ENCODE data around the gene BRICD5.
"Not testable (repeated sequence)": the region's sequence is repeated elsewhere in the genome, so short reads cannot be mapped to it uniquely, and the experiment has no call there.

Gene BRICD5

GRCh38 chr16:2223221-2223941 lies 12.7 kb upstream of the BRICD5 start, which contains the start of gene E4F1:
TSS of gene E4F1 (plus strand) at chr16:2223591. CDS start at chr16:2223614, 23 bp downstream.
- peak; percentile 97 for DNase-seq (ENCODE audit: low read depth)

- DNase-seq (ENCODE audit: low read depth): no peak
Observed at GRCh38 chr16:2216330-2216729, 5.7 kb upstream of the BRICD5 start.

- DNase-seq (ENCODE audit: low read depth): no peak
Observed at GRCh38 chr16:2214719-2214968, 4.0 kb upstream of the BRICD5 start, which contains the start of gene PGP. TSS of gene PGP (minus strand) at chr16:2214840. CDS start at chr16:2214777, 63 bp downstream.

GRCh38 chr16:2213817-2214718 lies 3.4 kb upstream of the BRICD5 start:
- DNase-seq (ENCODE audit: low read depth): no peak

- DNase-seq (ENCODE audit: low read depth): no peak
Observed at GRCh38 chr16:2212362-2213324, 2.0 kb upstream of the BRICD5 start.

- DNase-seq (ENCODE audit: low read depth): no peak
Observed at GRCh38 chr16:2211923-2212347, 1.3 kb upstream of the BRICD5 start.

GRCh38 chr16:2210009-2210332 lies 692 bp downstream of the BRICD5 start:
- DNase-seq (ENCODE audit: low read depth): no peak

- no peak for DNase-seq (ENCODE audit: low read depth)
Observed at GRCh38 chr16:2209258-2210008, 1.2 kb downstream of the BRICD5 start.

- no peak for DNase-seq (ENCODE audit: low read depth)
Observed at GRCh38 chr16:2208772-2209171, 1.9 kb downstream of the BRICD5 start.

GRCh38 chr16:2208308-2208707 lies 2.4 kb downstream of the BRICD5 start:
- no peak for DNase-seq (ENCODE audit: low read depth)

GRCh38 chr16:2207872-2208271 lies 2.8 kb downstream of the BRICD5 start:
- no peak for DNase-seq (ENCODE audit: low read depth)

- DNase-seq (ENCODE audit: low read depth): no peak
Observed at GRCh38 chr16:2206780-2207433, 3.8 kb downstream of the BRICD5 start.

GRCh38 chr16:2206420-2206779 lies 4.3 kb downstream of the BRICD5 start:
- no peak for DNase-seq (ENCODE audit: low read depth)

GRCh38 chr16:2205967-2206313 lies 4.7 kb downstream of the BRICD5 start:
- no peak for DNase-seq (ENCODE audit: low read depth)

- DNase-seq (ENCODE audit: low read depth): peak; percentile 87
Observed at GRCh38 chr16:2205104-2205966, 5.3 kb downstream of the BRICD5 start, which contains the start of gene MLST8. TSS of gene MLST8 (plus strand) at chr16:2205454. CDS start at chr16:2206086, 632 bp downstream.

- DNase-seq (ENCODE audit: low read depth): no peak
Observed at GRCh38 chr16:2204416-2205103, 6.1 kb downstream of the BRICD5 start.

GRCh38 chr16:2203119-2203688 lies 7.5 kb downstream of the BRICD5 start:
- DNase-seq (ENCODE audit: low read depth): not testable (repeated sequence)

GRCh38 chr16:2200313-2200712 lies 10.3 kb downstream of the BRICD5 start:
- no peak for DNase-seq (ENCODE audit: low read depth)

GRCh38 chr16:2199621-2200139 lies 11.0 kb downstream of the BRICD5 start:
- no peak for DNase-seq (ENCODE audit: low read depth)
